Retinal pigment epithelial cell (primary cell): ENCODE measurements around the gene AFDN.

ENCODE experiments used
- DNase-seq: peaks from one replicate; pipeline ENCODE4 v3.0.0-alpha.2; 2010; ENCODE audit warnings: low read depth
- H3K4me3 ChIP-seq: 2 replicates; pipeline ENCODE4 v1.5.1; 2011; ENCODE audit warnings: mild to moderate bottlenecking, low read length, control low read depth, moderate library complexity
- TF ChIP-seq, protein P1 (sequence below): conservative IDR thresholded peaks from 2 replicates; pipeline ENCODE4 v1.5.1; 2011; ENCODE audit warnings: low read depth, low read length, control low read depth, inconsistent platforms

AFDN gene

DNA sequence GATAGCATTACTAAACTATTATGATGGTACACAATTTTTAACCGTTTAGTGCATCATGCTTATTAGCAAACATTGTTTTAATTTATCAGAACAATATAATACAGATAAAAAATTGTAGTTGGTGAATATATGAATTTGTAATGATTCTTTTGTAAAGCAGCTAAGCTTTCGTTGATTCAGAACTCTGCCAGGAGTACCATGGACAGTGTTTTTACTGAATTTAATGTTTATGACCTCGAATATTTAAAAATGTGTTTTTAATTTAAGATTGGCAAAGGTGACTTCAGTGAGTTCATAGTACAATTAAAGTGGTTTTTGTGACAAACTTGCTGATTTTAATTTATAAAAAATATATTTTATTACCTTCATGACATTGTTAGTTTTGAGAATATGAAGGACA, 10.0 kb downstream of the AFDN start:
- TF ChIP-seq, protein P1, sequence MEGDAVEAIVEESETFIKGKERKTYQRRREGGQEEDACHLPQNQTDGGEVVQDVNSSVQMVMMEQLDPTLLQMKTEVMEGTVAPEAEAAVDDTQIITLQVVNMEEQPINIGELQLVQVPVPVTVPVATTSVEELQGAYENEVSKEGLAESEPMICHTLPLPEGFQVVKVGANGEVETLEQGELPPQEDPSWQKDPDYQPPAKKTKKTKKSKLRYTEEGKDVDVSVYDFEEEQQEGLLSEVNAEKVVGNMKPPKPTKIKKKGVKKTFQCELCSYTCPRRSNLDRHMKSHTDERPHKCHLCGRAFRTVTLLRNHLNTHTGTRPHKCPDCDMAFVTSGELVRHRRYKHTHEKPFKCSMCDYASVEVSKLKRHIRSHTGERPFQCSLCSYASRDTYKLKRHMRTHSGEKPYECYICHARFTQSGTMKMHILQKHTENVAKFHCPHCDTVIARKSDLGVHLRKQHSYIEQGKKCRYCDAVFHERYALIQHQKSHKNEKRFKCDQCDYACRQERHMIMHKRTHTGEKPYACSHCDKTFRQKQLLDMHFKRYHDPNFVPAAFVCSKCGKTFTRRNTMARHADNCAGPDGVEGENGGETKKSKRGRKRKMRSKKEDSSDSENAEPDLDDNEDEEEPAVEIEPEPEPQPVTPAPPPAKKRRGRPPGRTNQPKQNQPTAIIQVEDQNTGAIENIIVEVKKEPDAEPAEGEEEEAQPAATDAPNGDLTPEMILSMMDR, result no peak
- no peak overlapping the region for H3K4me3 ChIP-seq
- no peak for DNase-seq

DNA sequence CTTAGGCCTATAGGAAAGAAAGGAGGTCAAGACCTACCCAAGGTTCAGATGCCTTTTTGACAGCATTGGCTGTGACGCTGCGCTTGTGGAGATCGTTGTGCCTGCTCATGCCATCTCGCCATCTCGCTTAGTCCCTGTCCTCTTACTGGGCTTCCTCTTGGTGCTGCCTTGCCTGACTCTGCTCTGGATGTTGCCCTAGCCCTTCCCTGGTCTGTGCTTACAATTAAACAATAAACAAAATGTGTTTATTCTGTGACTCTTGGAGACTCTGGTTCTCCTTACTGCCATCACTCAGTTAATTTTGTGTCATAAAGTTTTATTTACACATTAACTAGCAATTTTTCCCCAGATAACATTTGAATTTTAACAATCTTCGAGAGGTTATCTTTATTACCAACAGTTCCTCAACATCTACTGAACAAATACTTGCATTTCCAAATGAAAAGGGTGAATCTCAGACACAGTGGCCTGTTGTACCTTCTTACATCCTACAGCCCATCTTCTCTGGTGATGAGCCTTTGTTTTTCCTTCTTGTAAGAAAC, 11.6 kb downstream of the AFDN start:
- DNase-seq, result no peak
- TF ChIP-seq, protein P1, result no peak
- H3K4me3 ChIP-seq, result no peak overlapping the region

DNA sequence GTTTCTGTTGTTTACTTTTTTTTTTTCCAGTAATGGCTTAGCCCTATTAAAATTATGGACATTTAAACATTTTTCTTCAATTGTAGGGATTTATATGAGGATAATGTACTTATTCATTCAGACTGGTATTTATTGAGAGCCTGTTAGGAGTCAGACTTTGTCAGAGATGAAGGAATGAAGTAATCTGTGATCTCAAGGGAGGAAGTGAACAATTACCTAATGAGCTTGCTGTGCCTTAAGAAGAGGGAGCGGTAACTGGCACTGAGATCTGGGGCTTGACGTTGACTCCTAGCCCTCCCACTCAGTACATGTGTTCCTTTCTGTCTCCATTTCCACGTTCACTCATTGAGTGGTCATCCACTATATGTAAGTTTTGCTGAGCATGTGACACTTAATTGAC, 12.6 kb downstream of the AFDN start:
- no peak overlapping the region for H3K4me3 ChIP-seq
- DNase-seq, result peak; percentile 96
- TF ChIP-seq, protein P1, result no peak

DNA sequence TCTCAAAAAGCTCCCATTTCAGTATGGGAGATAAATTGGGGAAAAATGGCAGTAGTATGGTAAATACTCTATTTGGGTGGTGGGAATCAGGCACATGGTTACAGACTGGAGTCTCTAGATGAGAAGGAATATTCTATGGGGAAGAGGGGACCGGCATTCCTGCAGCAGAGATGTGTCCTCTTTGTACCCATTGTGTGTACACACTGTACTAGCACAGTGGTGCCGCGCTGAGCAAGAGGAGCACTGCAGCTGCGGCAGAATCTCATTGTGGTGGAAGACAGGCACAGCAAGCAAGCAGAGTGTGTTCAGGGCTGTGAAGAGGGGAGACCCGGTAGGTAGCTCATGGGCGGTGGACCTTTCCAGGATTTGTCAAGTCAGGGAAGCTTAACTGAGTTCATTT, 13.0 kb downstream of the AFDN start:
- no peak overlapping the region for H3K4me3 ChIP-seq
- DNase-seq, result no peak
- TF ChIP-seq, protein P1, result no peak

DNA sequence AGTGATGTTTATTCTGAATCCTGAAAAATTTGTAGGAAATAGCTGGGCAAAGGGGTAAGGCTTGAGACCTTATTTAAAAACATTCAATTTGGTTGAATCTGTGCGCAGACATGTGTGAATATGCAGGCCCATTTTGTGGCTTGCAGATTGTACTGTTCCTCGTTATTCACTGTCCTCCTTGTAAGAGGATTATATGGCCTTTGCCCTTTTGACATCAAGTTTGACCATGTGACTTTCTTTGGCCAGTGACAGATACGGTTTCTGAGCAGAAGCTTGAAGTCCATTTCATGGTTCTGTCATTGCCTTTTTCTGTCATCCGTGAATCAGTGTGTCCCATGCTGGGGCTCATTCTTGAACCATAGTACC, 13.4 kb downstream of the AFDN start:
- TF ChIP-seq, protein P1, result no peak
- no peak for DNase-seq

DNA sequence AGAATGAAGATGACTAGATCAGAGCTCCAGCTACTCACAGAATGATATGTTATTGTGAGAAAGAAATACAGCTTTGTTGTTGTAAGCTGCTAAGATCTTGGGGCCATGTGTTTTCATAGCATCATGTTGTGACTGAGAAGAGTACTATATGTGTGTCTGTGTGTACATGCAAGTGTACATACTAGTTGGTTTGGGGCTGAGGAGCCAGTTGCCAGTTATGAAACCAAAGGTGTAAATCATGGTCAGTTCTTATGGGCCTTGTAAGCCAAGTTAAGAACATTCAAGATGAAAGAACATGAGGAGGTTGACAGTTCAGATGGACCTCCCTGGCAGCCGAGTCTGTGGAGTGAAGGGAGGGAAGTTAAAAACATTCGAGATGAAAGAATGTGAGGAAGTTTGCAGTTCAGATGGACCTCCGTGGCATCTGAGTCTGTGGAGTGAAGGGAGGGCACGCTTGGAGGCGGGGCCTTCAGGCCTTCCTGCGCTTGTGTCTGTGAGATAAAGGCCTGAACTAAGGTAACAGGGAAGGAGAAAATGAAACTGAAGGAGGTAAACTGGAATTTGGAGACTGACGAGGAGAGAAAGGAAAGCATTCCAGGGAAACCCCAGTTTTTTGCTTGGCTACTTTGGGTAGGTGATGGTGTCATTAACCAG, 13.9 kb downstream of the AFDN start:
- no peak overlapping the region for H3K4me3 ChIP-seq
- TF ChIP-seq, protein P1, result no peak
- no peak for DNase-seq

More for the DNA sequence above, 13.4 kb downstream of the AFDN start:
- H3K4me3 ChIP-seq, result no peak overlapping the region

DNA sequence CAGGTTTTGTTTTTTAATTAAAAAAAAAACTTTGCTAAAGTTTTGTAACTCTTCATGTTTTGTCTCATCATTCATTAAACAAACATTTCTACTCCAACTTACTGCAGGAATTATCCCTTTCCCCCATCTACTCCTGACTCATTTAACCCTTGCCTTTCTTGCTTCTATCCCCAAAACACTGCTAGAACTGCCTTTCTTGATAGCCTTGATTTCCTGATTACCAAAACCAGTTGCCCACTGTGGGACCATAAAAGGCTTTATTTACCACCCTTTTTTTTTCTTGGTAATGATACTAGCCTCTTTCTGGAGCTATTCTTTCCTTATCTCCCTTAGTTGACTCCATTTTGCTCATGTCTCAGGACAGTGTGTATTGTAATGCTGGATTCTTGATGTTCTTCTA, 15.3 kb downstream of the AFDN start:
- TF ChIP-seq, protein P1, result no peak
- no peak overlapping the region for H3K4me3 ChIP-seq
- DNase-seq, result no peak
